Fibroblast of skin of right biceps (primary cell): Measurements from ENCODE around the gene CSN3.

Experiments used
- DNase-seq: peaks from one replicate; pipeline ENCODE4 v3.0.0-alpha.2; 2013

The CSN3 gene

GRCh38 chr4:70297576-70297975, 55.2 kb downstream of the CSN3 start:
- no peak for DNase-seq

GRCh38 chr4:70298051-70298450, 55.7 kb downstream of the CSN3 start:
- no peak for DNase-seq

GRCh38 chr4:70299643-70300042, 57.2 kb downstream of the CSN3 start:
- no peak for DNase-seq

- DNase-seq, result no peak
Observed at GRCh38 chr4:70300215-70300614, 57.8 kb downstream of the CSN3 start.
